ENCODE results near the gene MMP20. TPM values are rescaled to one million over a fixed set of nuclear protein-coding genes. Genes with fewer than 3 reads are reported as not detected.

Gene MMP20
- total RNA-seq, 4 donors from 2014 or later: not detected

GRCh38 chr11:102591160-102591718, 33.9 kb downstream of the MMP20 start:
- Histone ChIP-seq H3K27ac (no peak overlapping the region), H3K4me1 (no peaks in the 10 kb centered on the region), H3K27me3 (no peaks in the 10 kb centered on the region), H3K4me3 (no peak overlapping the region), H3K9me3 (no peaks in the 10 kb centered on the region), H3K36me3 (no peaks in the 10 kb centered on the region)
- DNase-seq: no peak
- no peak for TF ChIP-seq POLR2A (IDR thresholded peaks at IDR 0.05)
- no peak for TF ChIP-seq CTCF (IDR thresholded peaks at IDR 0.05)
- 72 to 90% methylated on average over 5 of the region's 5 CpGs for WGBS, 2 donors
- intact Hi-C loops (cut with DNase I): no loop called here

GRCh38 chr11:102590276-102591049, 34.7 kb downstream of the MMP20 start:
- Histone ChIP-seq H3K4me1 (no peaks in the 10 kb centered on the region), H3K27ac (no peak overlapping the region), H3K27me3 (no peaks in the 10 kb centered on the region), H3K9me3 (no peaks in the 10 kb centered on the region), H3K36me3 (no peaks in the 10 kb centered on the region), H3K4me3 (no peak overlapping the region)
- DNase-seq: no peak
- intact Hi-C loops (cut with DNase I): no loop called here
- TF ChIP-seq CTCF (IDR thresholded peaks at IDR 0.05) (no peak), POLR2A (IDR thresholded peaks at IDR 0.05) (no peak)
- WGBS, 2 donors: 62 to 76% methylated on average over 5 to 6 of the region's 6 CpGs

- Histone ChIP-seq H3K4me1 (no peaks in the 10 kb centered on the region), H3K4me3 (no peak overlapping the region), H3K27ac (no peak overlapping the region), H3K27me3 (no peaks in the 10 kb centered on the region), H3K9me3 (no peaks in the 10 kb centered on the region), H3K36me3 (no peaks in the 10 kb centered on the region)
- TF ChIP-seq POLR2A (IDR thresholded peaks at IDR 0.05) (no peak), CTCF (IDR thresholded peaks at IDR 0.05) (no peak)
- 68 to 79% methylated on average over 2 of the region's 2 CpGs for WGBS, 2 donors
- no peak for DNase-seq
- intact Hi-C loops (cut with DNase I): no loop called here
Measured at GRCh38 chr11:102589047-102589459, 36.1 kb downstream of the MMP20 start.

- intact Hi-C loops (cut with DNase I): no loop called here
- 78 to 91% methylated on average over 1 of the region's 1 CpG for WGBS, 2 donors
- TF ChIP-seq CTCF (IDR thresholded peaks at IDR 0.05): no peak
- Histone ChIP-seq H3K4me3 (no peak overlapping the region), H3K36me3 (no peaks in the 10 kb centered on the region), H3K27me3 (no peaks in the 10 kb centered on the region), H3K27ac (no peak overlapping the region), H3K4me1 (no peaks in the 10 kb centered on the region), H3K9me3 (no peaks in the 10 kb centered on the region)
- no peak for DNase-seq
Measured at GRCh38 chr11:102587722-102588121, 37.4 kb downstream of the MMP20 start.

- Histone ChIP-seq H3K27me3 (no peaks in the 10 kb centered on the region), H3K4me3 (no peak overlapping the region), H3K4me1 (no peaks in the 10 kb centered on the region), H3K27ac (no peak overlapping the region), H3K9me3 (no peaks in the 10 kb centered on the region), H3K36me3 (no peaks in the 10 kb centered on the region)
- WGBS, 2 donors: 86 to 94% methylated on average over 2 of the region's 2 CpGs
- TF ChIP-seq POLR2A (IDR thresholded peaks at IDR 0.05) (no peak), CTCF (IDR thresholded peaks at IDR 0.05) (no peak)
- intact Hi-C loops (cut with DNase I): no loop called here
- DNase-seq: no peak
Measured at GRCh38 chr11:102583141-102583873, 41.8 kb downstream of the MMP20 start.
